Measurements from ENCODE around the gene MCOLN1. TPM values are rescaled to one million over a fixed set of nuclear protein-coding genes. Genes with fewer than 3 reads are reported as not detected.

Gene MCOLN1
- total and polyA plus RNA-seq, 2 of the 8 experiments (the other 6 are each of a cell fraction or from before 2014, with no cell fraction given): 19.1 to 40.0 TPM

DNA sequence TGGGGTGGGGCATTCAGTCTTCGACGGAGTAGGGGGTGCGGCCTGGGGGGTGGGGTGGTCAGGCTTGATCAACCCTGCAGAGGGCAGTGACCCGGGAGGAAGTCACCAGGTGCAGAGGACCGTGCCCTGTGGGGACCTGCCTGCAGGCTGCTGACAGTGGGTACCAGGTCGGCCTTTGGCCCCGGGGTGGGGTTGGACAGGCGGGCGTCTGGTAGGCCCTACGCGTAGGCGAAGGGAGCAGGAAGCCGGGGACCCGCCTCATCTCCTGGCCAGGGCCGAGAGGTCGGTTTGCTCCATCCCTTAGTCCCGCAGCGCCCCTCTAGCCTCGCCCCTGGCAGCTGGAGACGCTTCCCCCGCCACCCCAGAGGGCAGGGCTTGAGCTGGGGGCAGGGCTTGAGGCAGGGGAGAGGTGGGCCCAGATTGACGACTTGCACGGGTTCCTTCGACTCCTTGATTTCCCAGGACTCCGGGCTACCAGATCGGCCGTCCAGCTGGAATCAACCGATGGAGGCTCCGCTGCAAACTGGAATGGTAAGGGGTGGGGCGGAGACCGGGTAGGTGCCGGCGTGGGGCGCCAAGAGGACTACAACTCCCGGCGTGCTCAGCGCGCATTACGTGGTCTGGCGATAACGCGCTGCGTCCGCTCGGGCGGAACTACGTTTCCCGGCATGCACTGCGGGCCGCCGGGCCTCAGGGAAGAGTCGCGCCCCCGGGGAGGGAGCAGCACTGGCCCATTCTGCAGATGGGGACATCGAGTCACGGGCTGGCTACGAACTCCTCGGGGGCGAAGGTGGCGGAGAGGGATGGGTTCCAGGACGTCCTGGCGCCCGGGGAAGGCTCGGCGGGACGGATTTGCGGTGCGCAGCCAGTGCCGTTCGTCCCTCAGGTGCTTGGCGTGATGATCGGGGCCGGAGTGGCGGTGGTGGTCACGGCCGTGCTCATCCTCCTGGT, 12.9 kb downstream of the MCOLN1 start, which contains the start of gene PNPLA6 (continued):
- TF ChIP-seq BRCA1 (IDR thresholded peaks at IDR 0.05; ENCODE audit: low read depth, low read length) (no peak), PHF8 (conservative IDR thresholded peaks at IDR 0.05; ENCODE audit: low read depth, low read length) (peak; percentile 31), TAF7 (optimal IDR thresholded peaks at IDR 0.05; ENCODE audit: borderline replicate concordance, low read depth, low read length) (peak; percentile 38), POLR2A (IDR thresholded peaks at IDR 0.05; ENCODE audit: control extremely low read depth in 1 of 2, low read depth in 2 of 2, low read length in 2 of 2) (peak in 1 of 2 experiments; percentile 37; a peak in 2 of 3 replicates), MAFK (IDR thresholded peaks at IDR 0.05; ENCODE audit: low read depth, low read length) (no peak), NRF1 (IDR thresholded peaks at IDR 0.05; ENCODE audit: low read depth, low read length) (no peak), EZH2 (IDR thresholded peaks at IDR 0.05; ENCODE audit: low read depth, low read length, severe bottlenecking) (no peak), TEAD4 (IDR thresholded peaks at IDR 0.05; ENCODE audit: low read depth, low read length) (0 out of 2 replicates have a peak, but pooled peaks have one; percentile 42), KDM4A (IDR thresholded peaks at IDR 0.05; ENCODE audit: low read depth, low read length, severe bottlenecking) (peak; percentile 82), E2F6 (IDR thresholded peaks at IDR 0.05) (no peak), BACH1 (IDR thresholded peaks at IDR 0.05; ENCODE audit: low read length) (no peak), CTCF (IDR thresholded peaks at IDR 0.05; ENCODE audit: control extremely low read depth in 1 of 3, insufficient read depth in 1 of 3, low read depth in 1 of 3, low read length in 3 of 3) (no peak), TBP (IDR thresholded peaks at IDR 0.05; ENCODE audit: low read depth, low read length) (peak; percentile 35), SAP30 (IDR thresholded peaks at IDR 0.05; ENCODE audit: insufficient read depth, insufficient replicate concordance, low read length) (peak; percentile 22), SP4 (IDR thresholded peaks at IDR 0.05; ENCODE audit: low read length) (no peak), CHD1 (IDR thresholded peaks at IDR 0.05; ENCODE audit: low read depth, low read length) (no peak), JUND (IDR thresholded peaks at IDR 0.05; ENCODE audit: low read length) (no peak), FOSL1 (IDR thresholded peaks at IDR 0.05; ENCODE audit: insufficient read depth, low read depth, low read length) (no peak), TAF1 (IDR thresholded peaks at IDR 0.05; ENCODE audit: low read depth, low read length) (peak; percentile 65), SP1 (IDR thresholded peaks at IDR 0.05; ENCODE audit: low read depth, low read length) (no peak), BCL11A (IDR thresholded peaks at IDR 0.05; ENCODE audit: low read depth in 2 of 2, low read length in 2 of 2) (no peak)
